Measurements from ENCODE around the gene PDZD4. TPM values are rescaled to one million over a fixed set of nuclear protein-coding genes. Genes with fewer than 3 reads are reported as not detected.
A peak's percentile ranks its signal among the peaks of the same experiment; 100 is the strongest.

The PDZD4 gene
- total and polyA plus RNA-seq, 2 of the 4 experiments (the other 2 are of a cell fraction): under 0.01 to 0.38 TPM

DNA sequence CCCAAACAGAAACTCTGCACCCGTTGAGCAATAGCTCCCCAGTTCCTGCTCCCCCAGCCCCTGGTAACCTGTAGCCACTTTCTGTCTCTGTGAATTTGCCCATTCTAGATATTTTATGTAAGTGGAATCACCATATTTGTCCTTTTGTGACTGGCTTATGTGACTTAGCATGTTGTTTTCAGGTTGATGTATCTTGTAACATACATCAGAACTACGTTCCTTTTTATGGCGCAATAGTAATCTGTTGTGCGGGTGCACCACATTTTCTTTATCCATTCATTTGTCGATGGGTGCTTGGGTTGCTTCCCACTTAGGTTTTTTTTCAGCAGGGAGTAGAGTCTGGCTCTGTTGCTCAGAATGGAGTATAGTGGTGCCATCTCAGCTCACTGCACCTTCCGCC is 6.6 kb upstream of the PDZD4 start:
- intact Hi-C loops (cut with micrococcal nuclease): no loop called here
- Histone ChIP-seq H4K20me1 (ENCODE audit: insufficient read depth, low read length) (no peaks in the 10 kb centered on the region), H3K9me1 (ENCODE audit: insufficient read depth, low read length) (no peaks in the 10 kb centered on the region), H3K23ac (ENCODE audit: low read depth, low read length) (no peak overlapping the region), H2AK5ac (ENCODE audit: low read depth, low read length) (no peak overlapping the region), H3K36me3 (ENCODE audit: control insufficient read depth, insufficient read depth, low read length) (no peaks in the 10 kb centered on the region), H3K9ac (ENCODE audit: low read depth, low read length) (no peak overlapping the region), H3K79me1 (ENCODE audit: low read depth in 1 of 2, low read length in 2 of 2) (no peaks in the 10 kb centered on the region), H4K5ac (ENCODE audit: low read depth, low read length) (no peak overlapping the region), H3K56ac (ENCODE audit: extremely low read depth, insufficient read depth, low read length) (no peak overlapping the region), H2BK5ac (ENCODE audit: low read depth, low read length, poor library complexity, severe bottlenecking) (no peak overlapping the region), H3K9me3 (ENCODE audit: control insufficient read depth, insufficient read depth, low read length) (peaks cover 7% of the 10 kb centered on the region; the same call in 1 of the 2 replicates), H3K4ac (ENCODE audit: low read depth, low read length) (no peak overlapping the region), H2BK15ac (ENCODE audit: low read depth, low read length) (no peak overlapping the region), H2AFZ (replicated peaks; ENCODE audit: low read length, poor library complexity) (no peak overlapping the region), H4K91ac (ENCODE audit: insufficient read depth, low read depth, low read length) (no peak overlapping the region), H3K4me2 (ENCODE audit: low read depth, low read length) (no peak overlapping the region), H3K4me3 (ENCODE audit: insufficient read depth, low read depth, low read length) (no peak overlapping the region), H2AK9ac (replicated peaks; ENCODE audit: low read depth, low read length, poor library complexity) (no peak overlapping the region), H3K14ac (replicated peaks; ENCODE audit: low read depth, low read length) (no peak overlapping the region), H3K27me3 (ENCODE audit: control insufficient read depth, insufficient read depth, low read length) (peaks cover 24% of the 10 kb centered on the region), H3K4me1 (ENCODE audit: control insufficient read depth, insufficient read depth, low read length) (no peaks in the 10 kb centered on the region), H2BK20ac (ENCODE audit: low read depth, low read length) (no peak overlapping the region), H2BK120ac (ENCODE audit: low read depth, low read length) (no peak overlapping the region), H4K8ac (ENCODE audit: low read depth in 2 of 2, low read length in 2 of 2) (no peak overlapping the region), H3K18ac (ENCODE audit: low read depth, low read length) (no peak overlapping the region), H3K27ac (ENCODE audit: insufficient read depth, low read length) (no peak overlapping the region)
- no peak for DNase-seq
- ChIA-PET POLR2A (ENCODE audit: unreplicated experiment) (no interaction called here), CTCF (no interaction called here)
- no peak for TF ChIP-seq RAD21 (IDR thresholded peaks at IDR 0.05; ENCODE audit: low read length)
- peak; percentile 71 for TF ChIP-seq CEBPB (IDR thresholded peaks at IDR 0.05; ENCODE audit: low read depth, low read length)
- TF ChIP-seq, protein P1, sequence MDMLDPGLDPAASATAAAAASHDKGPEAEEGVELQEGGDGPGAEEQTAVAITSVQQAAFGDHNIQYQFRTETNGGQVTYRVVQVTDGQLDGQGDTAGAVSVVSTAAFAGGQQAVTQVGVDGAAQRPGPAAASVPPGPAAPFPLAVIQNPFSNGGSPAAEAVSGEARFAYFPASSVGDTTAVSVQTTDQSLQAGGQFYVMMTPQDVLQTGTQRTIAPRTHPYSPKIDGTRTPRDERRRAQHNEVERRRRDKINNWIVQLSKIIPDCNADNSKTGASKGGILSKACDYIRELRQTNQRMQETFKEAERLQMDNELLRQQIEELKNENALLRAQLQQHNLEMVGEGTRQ (IDR thresholded peaks at IDR 0.05; ENCODE audit: low read depth, low read length): no peak
- TF ChIP-seq RCOR1 (IDR thresholded peaks at IDR 0.05; ENCODE audit: insufficient replicate concordance, low read length): no peak
- dilution Hi-C loops (cut with HindIII; ENCODE audit: low sequenced_read_pairs, unreplicated experiment): no loop called here
- BruUV-seq (replicated peaks): no TSS peak
- ATAC-seq (ENCODE audit: low read depth): no peak
- in situ Hi-C loops (cut with MboI; ENCODE audit: low sequenced_read_pairs): no loop called here
- no CpG with 5 or more reads among the region's 6 CpGs for whole genome bisulfite sequencing, 2 experiments (ENCODE audit: extremely low coverage in 2 of 2, insufficient read length in 1 of 2)

Data from IMR-90 (cell line).